MCF 10A (cell line): ENCODE results near the gene ING3. TPM values are rescaled to one million over a fixed set of nuclear protein-coding genes. Genes with fewer than 3 reads are reported as not detected.

Experiments
- BruUV-seq: library from RNA; stranded (reverse); fragments of 400-500 nt; replicated peaks from 2 replicates; lab custom pipeline; 2021; lab: Mats Ljungman, UMichigan
- CTCF ChIA-PET: fragments of 300-600 bp; sonication (Branson Sonifier 250); formaldehyde crosslinking; extraction: SDS; loops from one replicate; lab custom pipeline; 2021; ENCODE audit warnings: antibody characterized with exemption, inconsistent platforms; lab: Yijun Ruan, JAX
- POLR2A ChIA-PET: fragments of 300-600, 350-650 bp; sonication (Branson Sonifier 250); formaldehyde crosslinking; extraction: SDS; loops from one replicate; lab custom pipeline; 2020; ENCODE audit warnings: antibody characterized with exemption, inconsistent platforms; lab: Yijun Ruan, JAX
- DNase-seq: peaks from one replicate; pipeline ENCODE4 v3.0.0-alpha.2; 2018; ENCODE audit not compliant: unreplicated experiment
- H3K27ac Mint-ChIP-seq: one replicate; pipeline ENCODE4 v1.8.0; 2022; ENCODE audit warnings: mild to moderate bottlenecking, low read depth, mixed read lengths; ENCODE audit not compliant: unreplicated experiment
- H3K27me3 Mint-ChIP-seq: one replicate; pipeline ENCODE4 v1.8.0; 2022; ENCODE audit warnings: mixed read lengths; ENCODE audit not compliant: insufficient read depth, unreplicated experiment
- H3K36me3 Mint-ChIP-seq: one replicate; pipeline ENCODE4 v1.8.0; 2022; ENCODE audit warnings: mild to moderate bottlenecking, moderate library complexity, mixed read lengths; ENCODE audit not compliant: insufficient read depth, unreplicated experiment
- H3K4me1 Mint-ChIP-seq: one replicate; pipeline ENCODE4 v1.8.0; 2022; ENCODE audit warnings: mixed read lengths; ENCODE audit not compliant: insufficient read depth, unreplicated experiment
- H3K4me3 Mint-ChIP-seq: one replicate; pipeline ENCODE4 v1.8.0; 2022; ENCODE audit warnings: mild to moderate bottlenecking, moderate library complexity, mixed read lengths; ENCODE audit not compliant: unreplicated experiment
- H3K9me3 Mint-ChIP-seq: one replicate; pipeline ENCODE4 v1.8.0; 2022; ENCODE audit warnings: mixed read lengths; ENCODE audit not compliant: unreplicated experiment
- CTCF ChIP-seq: fragments of 200-600 bp; IDR thresholded peaks from one replicate; pipeline ENCODE4 v1.8.0; 2022; ENCODE audit warnings: antibody characterized with exemption, mild to moderate bottlenecking; ENCODE audit not compliant: unreplicated experiment
- intact Hi-C: fragments of 100-400 bp; cut with micrococcal nuclease; formaldehyde crosslinking; loops from 2 replicates; pipeline ENCODE4 v1.14.1; 2022
- total RNA-seq: library from RNA; stranded (reverse); gene quantifications from 2 replicates; pipeline ENCODE4 v1.2.3, GENCODE V29; 2022

Gene ING3
- total RNA-seq, 1 experiment from 2014 or later = 18.9 TPM

GRCh38 chr7:120985130-120985758 is 34.7 kb downstream of the ING3 start:
- intact Hi-C loops = loop anchor here (10.0 kb wide), 1 partner anchor 560 kb away; no protein-coding TSS in a partner anchor
- no peak overlapping the region for H3K4me3 Mint-ChIP-seq
- no TSS peak for BruUV-seq
- no peaks in the 10 kb centered on the region for H3K36me3 Mint-ChIP-seq
- CTCF ChIA-PET = interaction anchor here (0.6 to 5.8 kb wide), 4 partner anchors 94 to 260 kb away, joined by 3 to 69 read pairs (median 3); no protein-coding TSS in a partner anchor
- peaks cover 22% of the 10 kb centered on the region for H3K27me3 Mint-ChIP-seq
- TF ChIP-seq CTCF = no peak
- H3K4me1 Mint-ChIP-seq = peaks cover 13% of the 10 kb centered on the region
- DNase-seq = no peak
- H3K27ac Mint-ChIP-seq = no peak overlapping the region
- POLR2A ChIA-PET = no interaction called here
- H3K9me3 Mint-ChIP-seq = no peaks in the 10 kb centered on the region

GRCh38 chr7:120985839-120986238 is 35.3 kb downstream of the ING3 start:
- BruUV-seq = no TSS peak
- CTCF ChIA-PET = interaction anchor here (0.8 to 5.8 kb wide), 11 partner anchors 9 to 218 kb away, joined by 3 to 69 read pairs (median 6); no protein-coding TSS in a partner anchor
- Mint-ChIP-seq H3K36me3 (no peaks in the 10 kb centered on the region), H3K4me1 (peaks cover 13% of the 10 kb centered on the region), H3K27me3 (peaks cover 28% of the 10 kb centered on the region), H3K27ac (no peak overlapping the region), H3K9me3 (no peaks in the 10 kb centered on the region), H3K4me3 (no peak overlapping the region)
- intact Hi-C loops = loop anchor here (10.0 kb wide), 1 partner anchor 559 kb away; no protein-coding TSS in a partner anchor
- no peak for DNase-seq
- no peak for TF ChIP-seq CTCF
- POLR2A ChIA-PET = no interaction called here

- Mint-ChIP-seq H3K27ac (no peak overlapping the region), H3K9me3 (no peaks in the 10 kb centered on the region), H3K4me3 (no peak overlapping the region), H3K4me1 (peaks cover 13% of the 10 kb centered on the region), H3K27me3 (peaks cover 36% of the 10 kb centered on the region), H3K36me3 (no peaks in the 10 kb centered on the region)
- no TSS peak for BruUV-seq
- no peak for DNase-seq
- ChIA-PET CTCF (interaction anchor here (0.6 to 5.8 kb wide), 26 partner anchors 8 to 384 kb away, joined by 3 to 69 read pairs (median 4); partner anchors contain the start of gene ING3), POLR2A (interaction anchor here (0.7 kb wide), 1 partner anchor 41 kb away, joined by 3 read pairs; no protein-coding TSS in a partner anchor)
- no peak for TF ChIP-seq CTCF
- intact Hi-C loops = loop anchor here (1.0 to 10.0 kb wide), 3 partner anchors 95 to 558 kb away; no protein-coding TSS in a partner anchor
Measured at GRCh38 chr7:120986650-120987049, 36.1 kb downstream of the ING3 start.

- BruUV-seq = no TSS peak
- Mint-ChIP-seq H3K27ac (no peak overlapping the region), H3K36me3 (no peaks in the 10 kb centered on the region), H3K4me1 (peaks cover 7% of the 10 kb centered on the region), H3K9me3 (no peaks in the 10 kb centered on the region), H3K4me3 (no peak overlapping the region), H3K27me3 (peaks cover 42% of the 10 kb centered on the region)
- ChIA-PET POLR2A (interaction anchor here (0.7 kb wide), 1 partner anchor 41 kb away, joined by 3 read pairs; no protein-coding TSS in a partner anchor), CTCF (interaction anchor here (0.5 to 5.8 kb wide), 23 partner anchors 9 to 385 kb away, joined by 3 to 69 read pairs (median 5); partner anchors contain the start of gene ING3)
- no peak for TF ChIP-seq CTCF
- DNase-seq = no peak
- intact Hi-C loops = loop anchor here (1.0 to 10.0 kb wide), 3 partner anchors 94 to 558 kb away; no protein-coding TSS in a partner anchor
Measured at GRCh38 chr7:120987280-120987679, 36.7 kb downstream of the ING3 start.
